Breast epithelium (tissue), 3 donors: Measurements from ENCODE around the gene GOLGB1.

Experiments used
- POLR2A ChIP-seq: fragments of 450-650 bp; IDR thresholded peaks from one replicate; pipeline ENCODE4 v1.6.1; 2016; ENCODE audit warnings: antibody characterized with exemption, mild to moderate bottlenecking, moderate library complexity
- POLR2AphosphoS5 ChIP-seq, 3 donors: sonication (generic); formaldehyde crosslinking; IDR thresholded peaks; one replicate each; pipeline ENCODE4 v1.6.1; 2017; ENCODE audit warnings: antibody characterized with exemption in 3 of 3
- TF ChIP-seq, protein P1 (sequence below), 3 donors: fragments of 450-650 bp; IDR thresholded peaks; one replicate each; pipeline ENCODE4 v1.5.1; 2016 to 2017; ENCODE audit warnings: antibody characterized with exemption in 3 of 3, mild to moderate bottlenecking in 3 of 3, moderate library complexity in 3 of 3

DNA sequence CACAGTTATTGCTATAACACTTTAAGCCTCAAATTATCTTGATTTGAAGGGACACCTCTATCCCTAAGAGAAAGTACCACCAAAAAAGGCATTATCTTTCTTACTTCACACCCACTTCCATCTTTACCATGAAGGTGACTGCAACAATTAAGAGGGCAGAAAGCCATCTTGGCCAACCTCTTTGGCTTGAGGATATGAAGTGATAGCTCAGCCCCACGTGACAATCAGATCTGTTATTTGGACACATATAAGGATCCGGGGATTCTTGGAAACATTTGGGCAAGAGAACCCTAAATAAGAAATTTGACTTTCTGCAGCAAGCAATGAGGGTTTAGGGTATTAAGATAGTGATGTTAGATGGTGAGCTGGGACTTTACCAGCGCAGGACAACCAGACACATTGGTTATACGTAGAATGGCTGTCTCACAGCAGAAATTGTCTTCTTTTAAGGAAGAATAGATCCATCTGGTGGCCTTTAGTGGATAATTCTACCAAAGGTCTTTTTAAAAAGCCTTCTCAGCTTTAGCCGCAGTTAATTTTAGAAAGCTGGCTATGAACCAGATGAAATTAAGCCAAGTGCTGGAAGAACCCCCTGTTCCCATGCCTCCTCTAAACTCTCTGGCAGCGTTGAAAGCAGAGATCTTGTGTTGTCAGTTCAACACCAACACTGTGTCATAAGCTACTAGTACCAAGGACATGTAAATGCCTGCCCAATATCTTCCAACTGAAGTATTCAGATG, 101.2 kb downstream of the GOLGB1 start:
- TF ChIP-seq POLR2A = no peak
- peak in 1 of 3 donors; percentile 20 for TF ChIP-seq POLR2AphosphoS5 (IDR thresholded peaks at IDR 0.05)
- TF ChIP-seq, protein P1, sequence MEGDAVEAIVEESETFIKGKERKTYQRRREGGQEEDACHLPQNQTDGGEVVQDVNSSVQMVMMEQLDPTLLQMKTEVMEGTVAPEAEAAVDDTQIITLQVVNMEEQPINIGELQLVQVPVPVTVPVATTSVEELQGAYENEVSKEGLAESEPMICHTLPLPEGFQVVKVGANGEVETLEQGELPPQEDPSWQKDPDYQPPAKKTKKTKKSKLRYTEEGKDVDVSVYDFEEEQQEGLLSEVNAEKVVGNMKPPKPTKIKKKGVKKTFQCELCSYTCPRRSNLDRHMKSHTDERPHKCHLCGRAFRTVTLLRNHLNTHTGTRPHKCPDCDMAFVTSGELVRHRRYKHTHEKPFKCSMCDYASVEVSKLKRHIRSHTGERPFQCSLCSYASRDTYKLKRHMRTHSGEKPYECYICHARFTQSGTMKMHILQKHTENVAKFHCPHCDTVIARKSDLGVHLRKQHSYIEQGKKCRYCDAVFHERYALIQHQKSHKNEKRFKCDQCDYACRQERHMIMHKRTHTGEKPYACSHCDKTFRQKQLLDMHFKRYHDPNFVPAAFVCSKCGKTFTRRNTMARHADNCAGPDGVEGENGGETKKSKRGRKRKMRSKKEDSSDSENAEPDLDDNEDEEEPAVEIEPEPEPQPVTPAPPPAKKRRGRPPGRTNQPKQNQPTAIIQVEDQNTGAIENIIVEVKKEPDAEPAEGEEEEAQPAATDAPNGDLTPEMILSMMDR (IDR thresholded peaks at IDR 0.05) = no peak
